WTC11 (cell line): ENCODE measurements around the gene MLN. TPM values are rescaled to one million over a fixed set of nuclear protein-coding genes. Genes with fewer than 3 reads are reported as not detected.

Source experiments
- ATAC-seq: fragments of 200-7000 bp; cut with Tn5 transposase; 2 replicates; pipeline ENCODE4 v1.10.0; 2021; ENCODE audit warnings: mild to moderate bottlenecking, moderate library complexity
- CTCF ChIA-PET: fragments of 300-600 bp; sonication (Branson Sonifier 250); formaldehyde crosslinking; loops from one replicate; lab custom pipeline; 2021; ENCODE audit warnings: antibody characterized with exemption; lab: Charles Lee
- POLR2A ChIA-PET: fragments of 350-600 bp; sonication (Branson Sonifier 250); formaldehyde crosslinking; loops from one replicate; lab custom pipeline; 2021; ENCODE audit warnings: antibody characterized with exemption; lab: Charles Lee
- DNase-seq: peaks from one replicate; pipeline ENCODE4 v3.0.0; 2021; ENCODE audit warnings: low spot score
- H3K27ac Mint-ChIP-seq: 2 replicates; pipeline ENCODE4 v1.8.0; 2021; ENCODE audit warnings: mixed read lengths
- H3K27me3 Mint-ChIP-seq: 2 replicates; pipeline ENCODE4 v1.8.0; 2021; ENCODE audit warnings: low read depth, mild to moderate bottlenecking, moderate library complexity, mixed read lengths
- H3K36me3 Mint-ChIP-seq: 2 replicates; pipeline ENCODE4 v1.8.0; 2021; ENCODE audit warnings: mixed read lengths
- H3K4me1 Mint-ChIP-seq: 2 replicates; pipeline ENCODE4 v1.8.0; 2022; ENCODE audit warnings: mixed read lengths
- H3K4me3 Mint-ChIP-seq: 2 replicates; pipeline ENCODE4 v1.8.0; 2021; ENCODE audit warnings: mild to moderate bottlenecking, moderate library complexity, mixed read lengths
- H3K9me3 Mint-ChIP-seq: 2 replicates; pipeline ENCODE4 v1.8.0; 2021; ENCODE audit warnings: mixed read lengths
- ATF2 ChIP-seq: sonication (generic); formaldehyde crosslinking; IDR thresholded peaks from 2 replicates; pipeline ENCODE4 v1.8.1; 2022; ENCODE audit warnings: low read depth, missing genetic modification reagents, borderline replicate concordance
- CDX4 ChIP-seq: fragments of 250-450 bp; sonication (Bioruptor Pico); IDR thresholded peaks from 2 replicates; pipeline ENCODE4 v1.9.0; 2021; ENCODE audit warnings: moderate library complexity, mild to moderate bottlenecking, inconsistent platforms, borderline replicate concordance
- CREB1 ChIP-seq: sonication (generic); formaldehyde crosslinking; IDR thresholded peaks from 2 replicates; pipeline ENCODE4 v1.8.0; 2023; ENCODE audit warnings: mild to moderate bottlenecking, missing genetic modification reagents
- CREM ChIP-seq: sonication (generic); formaldehyde crosslinking; IDR thresholded peaks from 2 replicates; pipeline ENCODE4 v1.8.1; 2022; ENCODE audit warnings: mild to moderate bottlenecking, missing genetic modification reagents, moderate library complexity
- E2F1 ChIP-seq: sonication (generic); formaldehyde crosslinking; IDR thresholded peaks from 2 replicates; pipeline ENCODE4 v1.8.0; 2022; ENCODE audit warnings: mild to moderate bottlenecking, missing genetic modification reagents
- E2F5 ChIP-seq: sonication (generic); formaldehyde crosslinking; IDR thresholded peaks from 2 replicates; pipeline ENCODE4 v1.8.1; 2022; ENCODE audit warnings: mild to moderate bottlenecking, moderate library complexity, missing genetic modification reagents
- ETV6 ChIP-seq: sonication (generic); formaldehyde crosslinking; IDR thresholded peaks from 2 replicates; pipeline ENCODE4 v1.8.1; 2022; ENCODE audit warnings: mild to moderate bottlenecking, missing genetic modification reagents
- GRHL2 ChIP-seq: fragments of 250-450 bp; sonication (Bioruptor Pico); IDR thresholded peaks from 2 replicates; pipeline ENCODE4 v1.8.0; 2022; ENCODE audit warnings: mild to moderate bottlenecking, moderate library complexity; ENCODE audit not compliant: insufficient replicate concordance, severe bottlenecking
- HMGXB4 ChIP-seq: sonication (generic); formaldehyde crosslinking; IDR thresholded peaks from 2 replicates; pipeline ENCODE4 v1.8.1; 2023; ENCODE audit warnings: mild to moderate bottlenecking, moderate library complexity, missing genetic modification reagents
- MYBL2 ChIP-seq: sonication (generic); formaldehyde crosslinking; IDR thresholded peaks from 2 replicates; pipeline ENCODE4 v1.8.1; 2023; ENCODE audit warnings: mild to moderate bottlenecking, moderate library complexity, missing genetic modification reagents
- NFYB ChIP-seq: sonication (generic); formaldehyde crosslinking; conservative IDR thresholded peaks from 2 replicates; pipeline ENCODE4 v1.8.0; 2022; ENCODE audit warnings: low read depth, missing genetic modification reagents
- NR2C2 ChIP-seq: sonication (generic); formaldehyde crosslinking; IDR thresholded peaks from 2 replicates; pipeline ENCODE4 v1.8.0; 2022; ENCODE audit warnings: mild to moderate bottlenecking, missing genetic modification reagents
- OVOL2 ChIP-seq: fragments of 250-450 bp; sonication (Bioruptor Pico); IDR thresholded peaks from 2 replicates; pipeline ENCODE4 v1.9.0; 2021; ENCODE audit warnings: mild to moderate bottlenecking, borderline replicate concordance
- STAT6 ChIP-seq: sonication (generic); formaldehyde crosslinking; conservative IDR thresholded peaks from 2 replicates; pipeline ENCODE4 v1.8.1; 2023; ENCODE audit warnings: mild to moderate bottlenecking, low read depth, missing genetic modification reagents, moderate library complexity
- TP53 ChIP-seq: sonication (generic); formaldehyde crosslinking; IDR thresholded peaks from 2 replicates; pipeline ENCODE4 v1.8.1; 2023; ENCODE audit warnings: mild to moderate bottlenecking, missing genetic modification reagents
- ZBTB21 ChIP-seq: sonication (generic); formaldehyde crosslinking; IDR thresholded peaks from 2 replicates; pipeline ENCODE4 v1.8.1; 2023; ENCODE audit warnings: mild to moderate bottlenecking, missing genetic modification reagents, borderline replicate concordance
- ZNF121 ChIP-seq: sonication (generic); formaldehyde crosslinking; IDR thresholded peaks from 2 replicates; pipeline ENCODE4 v1.8.0; 2023; ENCODE audit warnings: missing genetic modification reagents
- ZNF138 ChIP-seq: sonication (generic); formaldehyde crosslinking; conservative IDR thresholded peaks from 2 replicates; pipeline ENCODE4 v1.8.1; 2022; ENCODE audit warnings: mild to moderate bottlenecking, moderate library complexity, missing genetic modification reagents
- total RNA-seq: library from RNA; stranded (reverse); gene quantifications from 3 replicates; pipeline ENCODE4 v1.2.3, GENCODE V29; 2021

The MLN gene
- total RNA-seq, 1 experiment from 2014 or later, result not detected

- DNase-seq, result no peak
- peaks cover 69% of the 10 kb centered on the region for H3K36me3 Mint-ChIP-seq
- no peaks in the 10 kb centered on the region for H3K27me3 Mint-ChIP-seq
- no peak overlapping the region for H3K4me3 Mint-ChIP-seq
- peaks cover 49% of the 10 kb centered on the region for H3K4me1 Mint-ChIP-seq
- TF ChIP-seq NFYB (CRISPR knock-in tag) (no peak), NR2C2 (CRISPR knock-in tag) (no peak), ATF2 (CRISPR knock-in tag) (no peak), MYBL2 (CRISPR knock-in tag) (no peak), E2F5 (CRISPR knock-in tag) (no peak), ZBTB21 (CRISPR knock-in tag) (no peak), GRHL2 (CRISPR knock-in tag) (no peak), ETV6 (no peak), CREB1 (CRISPR knock-in tag) (no peak), STAT6 (CRISPR knock-in tag) (no peak), HMGXB4 (CRISPR knock-in tag) (no peak), CREM (no peak)
- ChIA-PET CTCF (interaction anchor here (1.2 to 5.4 kb wide), 7 partner anchors 8 to 419 kb away, joined by 3 to 86 read pairs (median 3); no protein-coding TSS in a partner anchor), POLR2A (interaction anchor here (1.2 kb wide), 1 partner anchor 10 kb away, joined by 4 read pairs; no protein-coding TSS in a partner anchor)
- no peaks in the 10 kb centered on the region for H3K9me3 Mint-ChIP-seq
- no peak for ATAC-seq
- H3K27ac Mint-ChIP-seq, result no peak overlapping the region; the same call in 1 of the 2 replicates
Measured at GRCh38 chr6:33777398-33778388, 26.1 kb downstream of the MLN start.

- Mint-ChIP-seq H3K36me3 (peaks cover 74% of the 10 kb centered on the region), H3K4me3 (no peak overlapping the region), H3K27ac (no peak overlapping the region), H3K27me3 (no peaks in the 10 kb centered on the region), H3K9me3 (no peaks in the 10 kb centered on the region), H3K4me1 (peaks cover 49% of the 10 kb centered on the region)
- no peak for TF ChIP-seq CREB1 (CRISPR knock-in tag)
- TF ChIP-seq ZNF121 (CRISPR knock-in tag), result no peak
- TF ChIP-seq TP53, result no peak
- TF ChIP-seq HMGXB4 (CRISPR knock-in tag), result no peak
- no peak for TF ChIP-seq E2F1 (CRISPR knock-in tag)
- no peak for TF ChIP-seq CDX4 (CRISPR knock-in tag)
- no peak for TF ChIP-seq OVOL2
- no peak for TF ChIP-seq NFYB (CRISPR knock-in tag)
- no peak for TF ChIP-seq ZNF138
- TF ChIP-seq ETV6, result no peak
- ChIA-PET CTCF (no interaction called here), POLR2A (no interaction called here)
- ATAC-seq, result no peak
- DNase-seq, result no peak
Measured at GRCh38 chr6:33776764-33777163, 27.0 kb downstream of the MLN start.
